NCI-H460 (cell line): ENCODE measurements around the gene CCL17. TPM values are rescaled to one million over a fixed set of nuclear protein-coding genes. Genes with fewer than 3 reads are reported as not detected.
"Not testable (repeated sequence)": the region's sequence is repeated elsewhere in the genome, so short reads cannot be mapped to it uniquely, and the experiment has no call there.

ENCODE experiments used
- DNase-seq: peaks from one replicate; pipeline ENCODE4 v3.0.0-alpha.2; 2016; ENCODE audit warnings: low read depth; ENCODE audit errors: extremely low read depth
- total RNA-seq: library from RNA; depleted of rRNA; stranded (reverse); fragments of >200 nt; shearing (Covaris generic); gene quantifications from 2 replicates; pipeline ENCODE4 v1.2.3, GENCODE V29; 2014

CCL17 gene
- total RNA-seq, 1 experiment from 2014 or later = not detected

DNA sequence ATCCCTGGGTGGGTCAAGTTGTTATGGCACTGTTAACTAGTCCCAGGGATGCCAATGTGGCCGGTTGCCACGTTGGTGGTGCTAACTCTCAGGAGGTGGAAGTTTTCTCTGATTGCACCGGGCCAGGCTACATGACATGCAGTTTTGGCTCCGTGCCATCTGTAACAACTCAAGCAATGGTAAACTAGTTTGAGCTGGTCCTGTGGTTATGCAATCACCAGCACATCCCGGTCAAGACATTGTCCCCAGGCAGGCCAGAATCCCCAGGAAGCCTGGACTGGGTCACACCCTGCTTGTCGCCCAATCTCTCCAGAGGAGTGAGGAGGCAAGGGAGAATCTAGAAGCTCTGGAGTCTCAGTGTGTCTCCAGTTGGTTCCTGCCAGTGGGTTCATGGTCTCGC is 10.1 kb upstream of the CCL17 start:
- no peak for DNase-seq

DNA sequence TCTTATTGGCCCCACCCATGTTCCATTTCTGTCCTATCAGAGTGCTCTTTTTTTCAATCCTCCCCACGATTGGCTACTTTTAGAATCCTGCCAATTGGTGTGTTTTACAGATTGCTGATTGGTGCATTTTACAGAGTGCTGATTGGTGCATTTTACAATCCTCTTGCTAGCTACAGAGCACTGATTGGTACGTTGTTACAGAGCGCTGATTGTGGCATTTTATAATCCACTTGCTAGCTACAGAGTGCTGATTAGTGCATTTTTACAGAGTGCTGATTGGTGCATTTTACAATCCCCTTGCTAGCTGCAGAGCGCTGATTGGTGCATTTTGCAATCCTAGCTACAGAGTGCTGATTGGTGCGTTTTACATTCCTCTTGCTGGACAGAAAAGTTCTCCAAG is 9.5 kb upstream of the CCL17 start:
- DNase-seq = no peak

DNA sequence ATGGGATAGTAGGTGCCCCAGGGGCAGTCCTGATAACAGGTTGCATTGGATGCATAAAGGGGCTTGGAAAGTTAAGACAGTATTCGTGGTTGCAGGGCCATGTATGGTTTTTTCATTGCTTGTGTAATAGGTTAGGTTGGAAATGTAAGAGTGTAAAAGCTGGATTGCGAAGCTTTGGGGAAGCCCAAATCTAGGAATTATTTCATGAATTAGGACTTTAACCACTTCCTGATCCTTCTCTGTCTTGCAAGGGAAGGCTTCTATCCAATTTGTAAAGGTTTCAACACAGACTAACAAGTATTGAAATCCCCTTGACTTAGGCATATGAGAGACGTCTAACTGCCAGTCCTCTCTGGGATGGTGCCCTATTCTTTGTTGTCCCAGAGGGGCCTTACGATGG is 7.8 kb upstream of the CCL17 start:
- no peak for DNase-seq

DNA sequence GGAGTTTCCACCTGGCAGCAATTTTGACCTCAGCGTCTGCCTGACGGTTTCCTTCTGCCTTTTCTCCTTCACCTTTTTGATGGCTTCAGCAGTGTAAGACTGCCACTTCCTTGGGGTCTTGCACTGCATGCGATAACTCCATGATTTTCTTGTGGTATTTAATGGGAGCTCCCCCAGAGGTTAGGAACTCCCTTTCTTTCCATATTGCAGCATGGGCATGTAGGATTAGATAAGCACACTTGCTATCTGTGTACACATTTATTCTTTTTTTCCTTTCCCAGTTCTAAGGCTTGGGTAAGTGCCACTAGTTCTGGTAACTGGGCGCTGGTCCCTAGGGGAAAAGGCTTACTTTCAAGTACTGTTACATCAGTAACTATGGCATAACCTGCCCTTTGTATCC is 7.1 kb upstream of the CCL17 start:
- not testable (repeated sequence) for DNase-seq

DNA sequence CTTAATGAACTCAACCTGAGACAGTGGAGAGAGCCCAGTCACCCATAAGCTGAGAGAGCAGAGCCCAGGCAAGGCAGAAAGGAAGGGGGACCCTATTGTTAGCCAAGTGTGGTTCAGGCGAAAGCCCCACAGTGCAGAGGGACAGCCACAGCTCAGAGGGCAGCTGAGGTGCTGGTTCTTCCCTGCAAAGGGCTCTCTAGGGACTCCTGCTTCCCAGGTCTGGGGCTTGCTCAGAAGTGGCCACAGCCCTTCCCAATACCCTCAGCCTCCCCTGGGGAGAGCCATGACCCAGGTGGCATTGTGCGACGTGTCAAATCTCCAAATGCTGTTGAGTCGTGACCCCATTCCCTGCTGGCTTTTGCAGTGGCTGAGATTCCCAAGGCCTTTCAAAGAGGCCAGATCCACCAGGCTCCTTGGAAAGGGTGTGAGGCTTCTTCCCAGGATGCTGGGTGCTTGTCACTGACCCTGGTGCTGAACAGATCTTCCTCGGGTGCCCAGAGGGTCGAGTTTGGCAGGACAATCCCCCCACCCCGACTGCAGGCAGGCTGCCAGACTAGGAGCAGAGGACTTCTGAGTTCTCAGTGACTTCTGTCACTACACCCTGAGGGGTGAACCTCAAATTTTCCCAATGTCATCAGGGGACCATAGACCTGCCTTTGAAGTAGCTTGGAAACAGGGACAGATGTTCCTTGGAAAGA is 2.5 kb upstream of the CCL17 start:
- no peak for DNase-seq

DNA sequence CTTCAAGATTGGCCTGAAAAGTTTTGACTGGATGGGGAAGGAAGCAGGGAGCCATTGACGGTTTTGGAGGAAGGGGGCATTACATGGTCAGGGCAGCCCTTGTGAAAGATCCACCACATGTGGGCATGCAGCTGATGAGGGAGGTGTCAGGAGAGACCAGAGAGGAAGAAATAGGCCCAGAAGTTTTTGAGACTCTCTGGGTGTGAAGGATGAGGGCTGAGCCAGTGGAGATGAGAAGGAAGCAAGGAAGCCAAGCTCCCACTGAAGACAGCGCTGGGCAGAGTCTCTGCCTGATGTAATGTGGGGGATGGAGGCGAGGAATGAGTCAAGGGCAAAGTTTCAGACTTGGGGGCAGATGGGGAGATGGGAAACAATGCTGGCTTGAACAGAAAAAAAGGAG is 530 bp downstream of the CCL17 start:
- no peak for DNase-seq

DNA sequence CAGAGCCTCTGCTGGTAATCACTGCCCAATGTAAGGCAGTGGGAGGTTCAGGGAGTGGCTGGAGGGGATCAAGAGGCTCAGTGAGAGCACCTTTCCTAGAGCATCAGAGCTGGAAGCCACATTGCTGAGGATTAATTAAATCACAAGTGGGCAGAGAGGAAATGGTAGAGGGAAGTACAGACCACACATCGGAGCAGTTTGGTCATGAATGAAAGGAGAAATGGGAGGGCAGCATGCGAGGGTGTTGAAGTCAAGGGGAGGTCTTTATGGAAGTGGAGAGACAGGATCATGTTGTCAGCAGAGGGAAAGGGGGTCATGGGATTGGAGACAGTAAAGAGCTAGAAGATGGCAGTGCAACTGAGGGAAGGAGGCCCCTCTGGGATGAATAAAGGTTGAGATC is 2.3 kb downstream of the CCL17 start:
- DNase-seq = no peak

DNA sequence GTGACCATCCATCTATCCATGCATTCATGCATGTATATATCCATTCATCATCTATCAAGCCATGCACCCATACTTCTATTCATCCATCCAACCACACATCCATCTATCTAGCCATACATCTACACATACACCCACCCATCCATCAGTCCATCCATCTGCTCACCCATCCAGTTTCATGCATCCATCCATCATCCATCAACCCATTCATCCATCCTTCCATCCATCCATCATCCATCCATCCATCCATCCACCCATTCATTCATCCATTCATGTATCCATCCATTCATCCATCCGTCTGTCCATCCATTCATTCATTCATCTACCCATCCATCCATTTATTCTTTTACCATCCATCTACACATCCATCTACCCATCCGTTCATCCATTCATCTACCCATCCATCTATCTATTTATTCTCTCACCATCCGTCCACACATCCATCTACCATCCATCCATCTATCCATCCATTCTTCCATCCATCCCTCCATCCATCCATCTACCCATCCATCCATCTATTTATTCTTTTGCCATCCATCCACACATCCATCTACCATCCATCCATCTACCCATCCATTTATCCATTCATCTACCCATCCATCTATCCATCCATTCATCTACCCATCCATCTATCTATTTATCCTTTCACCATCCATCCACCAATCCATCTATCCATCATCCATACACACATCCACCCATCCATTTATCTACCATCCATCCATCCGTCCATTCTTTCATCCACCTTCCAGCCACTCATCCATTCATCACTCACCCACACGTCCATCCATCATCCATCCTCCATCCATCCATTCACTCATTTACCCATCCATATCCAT is 3.2 kb downstream of the CCL17 start:
- no peak for DNase-seq

DNA sequence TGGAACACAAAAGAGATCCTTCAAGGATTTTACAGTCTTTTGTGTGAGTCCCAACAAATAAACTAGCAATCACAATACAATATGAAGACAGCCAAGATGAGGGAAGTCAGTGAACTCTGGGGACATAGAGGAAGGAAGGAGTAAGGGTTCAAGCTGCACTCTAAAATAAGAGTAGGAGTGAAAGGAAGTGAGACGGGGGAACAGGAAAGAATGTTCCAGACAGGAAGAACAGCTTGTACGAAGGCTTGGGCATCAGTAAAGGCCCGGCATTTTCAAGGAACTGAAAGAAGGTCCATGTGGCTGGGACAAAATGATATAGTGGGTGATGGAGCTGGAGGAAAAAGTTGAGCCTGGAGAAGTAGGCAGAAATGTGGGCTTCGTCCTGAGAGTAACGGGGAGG is 4.5 kb downstream of the CCL17 start:
- no peak for DNase-seq

DNA sequence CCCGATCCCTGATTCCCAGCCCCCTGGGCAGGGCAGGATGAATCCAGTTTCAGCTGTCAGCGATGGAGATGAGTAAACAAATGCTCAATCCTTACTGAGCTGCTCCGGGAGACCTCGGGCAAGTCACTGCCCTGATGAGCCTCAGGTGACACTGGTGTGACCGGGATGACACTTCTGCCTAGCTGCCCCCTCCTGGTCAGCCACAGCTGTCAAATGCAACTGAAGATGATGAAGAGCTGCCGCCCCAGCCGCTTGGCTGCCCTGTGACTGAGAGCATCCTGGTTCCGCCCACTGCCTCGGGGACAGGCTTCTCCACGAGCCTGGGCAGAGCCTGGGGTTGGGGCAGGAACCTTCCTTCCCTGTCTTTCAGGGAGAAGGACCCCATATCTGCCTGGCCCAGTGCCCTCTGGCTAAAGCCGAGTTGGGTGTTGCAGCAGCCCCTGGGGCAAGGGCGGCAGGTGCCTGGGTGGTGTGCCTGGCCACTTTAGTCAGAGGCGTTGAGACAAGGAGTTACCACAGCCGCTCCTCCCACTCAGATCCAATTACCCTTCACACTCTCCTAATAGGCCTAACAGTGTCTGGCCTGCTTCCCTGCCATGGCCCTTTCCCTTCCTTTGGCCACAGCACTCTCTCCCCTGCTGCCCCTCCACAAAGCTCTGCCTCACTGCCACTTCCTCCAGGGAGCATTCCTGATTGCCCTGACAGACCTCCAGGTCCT is 5.5 kb downstream of the CCL17 start:
- no peak for DNase-seq

DNA sequence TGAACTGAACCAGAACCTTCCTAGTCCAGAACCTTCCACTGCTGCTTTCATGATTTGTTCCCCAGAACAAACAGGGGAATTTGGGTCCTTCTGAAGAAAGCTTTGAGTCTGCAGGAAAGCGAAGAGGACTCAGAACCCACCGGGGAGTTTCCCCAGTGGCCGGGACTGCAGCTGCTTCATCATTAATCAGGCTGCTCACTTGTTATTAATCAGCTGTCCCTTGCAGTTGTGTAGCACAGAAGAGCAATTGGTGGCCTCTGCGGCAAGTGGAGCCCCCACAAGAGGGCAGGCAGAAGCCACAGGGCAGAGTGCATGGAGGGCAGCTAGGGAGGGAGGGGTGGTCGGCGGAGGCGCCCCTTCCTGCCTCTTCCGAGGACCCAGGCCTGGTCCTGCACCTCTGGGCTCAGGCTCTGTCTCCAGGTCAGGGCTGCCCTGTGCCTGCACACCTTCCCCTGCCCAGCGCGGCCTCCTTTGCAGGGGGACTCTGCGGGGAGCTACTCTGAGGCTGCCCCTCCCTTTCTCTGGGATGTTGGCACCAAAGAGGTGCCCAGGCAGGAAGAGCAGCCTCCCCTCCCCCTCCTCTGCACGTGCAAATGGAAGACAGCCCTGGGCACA is 6.9 kb downstream of the CCL17 start:
- no peak for DNase-seq

DNA sequence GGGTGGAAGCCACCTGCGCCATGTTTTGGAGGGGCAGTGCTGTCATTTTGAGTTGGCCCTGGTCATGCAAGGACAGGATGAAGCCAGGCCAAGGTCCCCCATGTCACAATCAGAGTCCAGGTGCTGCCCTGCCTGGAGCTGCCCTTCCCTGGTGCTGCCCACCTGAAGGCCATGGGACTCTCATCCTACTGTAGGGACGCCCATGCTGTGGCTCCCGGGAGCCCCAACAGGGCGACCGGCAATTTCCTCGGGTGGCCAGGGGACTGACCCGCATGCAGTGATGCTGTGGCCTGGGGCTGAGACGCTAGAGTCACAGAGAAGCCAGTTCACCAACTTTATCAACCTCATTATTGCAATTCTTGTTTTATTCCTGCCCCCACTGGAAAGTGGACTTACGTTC is 8.0 kb downstream of the CCL17 start:
- no peak for DNase-seq

DNA sequence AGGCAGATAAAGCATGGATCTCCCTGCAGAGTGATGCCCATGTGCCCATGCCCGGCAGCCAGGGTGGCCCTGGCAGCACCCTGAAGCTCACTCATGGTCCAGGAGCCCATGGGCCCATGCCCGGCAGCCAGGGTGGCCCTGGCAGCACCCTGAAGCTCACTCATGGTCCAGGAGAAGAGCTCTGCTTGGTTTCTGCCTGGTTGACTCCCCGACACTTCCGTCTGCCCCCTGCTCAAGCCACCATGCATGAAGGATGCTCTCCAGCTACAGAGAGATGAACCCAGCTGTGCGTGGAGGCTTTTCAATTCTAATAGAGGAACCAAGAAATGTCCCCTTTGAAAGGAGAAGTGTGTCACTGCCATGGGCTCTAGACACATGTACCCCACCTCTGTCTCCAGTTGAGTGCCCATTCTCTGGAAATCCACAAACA is 8.7 kb downstream of the CCL17 start:
- DNase-seq = no peak

DNA sequence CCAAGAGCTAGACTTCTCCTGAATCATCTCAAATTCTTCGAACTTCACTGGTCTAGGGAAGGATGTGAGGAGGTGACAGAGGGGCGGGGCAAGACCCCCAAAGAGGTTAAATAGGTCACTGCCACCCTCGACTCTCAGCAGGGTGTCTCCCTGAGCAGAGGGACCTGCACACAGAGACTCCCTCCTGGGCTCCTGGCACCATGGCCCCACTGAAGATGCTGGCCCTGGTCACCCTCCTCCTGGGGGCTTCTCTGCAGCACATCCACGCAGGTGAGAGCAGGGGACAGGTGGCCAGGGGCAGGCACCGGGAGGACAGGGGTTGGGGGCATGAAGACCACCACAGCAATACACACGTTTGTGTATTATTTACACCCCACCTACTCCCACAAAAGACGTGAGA is 9.2 kb downstream of the CCL17 start:
- DNase-seq = no peak

DNA sequence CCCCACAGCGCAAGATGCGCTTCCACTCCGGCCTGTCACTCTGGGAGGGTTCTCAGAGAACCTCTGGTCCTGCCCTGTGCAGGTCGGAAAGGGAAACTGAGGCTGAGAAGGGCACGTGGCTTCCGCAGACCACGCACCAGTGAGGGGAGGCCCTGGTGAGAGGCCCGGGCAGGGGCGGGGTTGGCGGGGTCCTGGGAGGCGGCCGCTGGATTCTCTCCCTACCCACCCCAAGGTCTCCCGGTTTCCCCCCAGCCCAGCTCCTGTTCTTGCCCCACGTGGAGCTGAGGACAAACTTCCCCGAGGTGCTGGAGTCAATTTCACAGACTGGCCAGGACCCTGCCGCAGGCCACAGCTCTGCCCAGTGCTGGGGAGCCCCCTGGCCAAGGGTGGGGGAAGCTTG is 11.5 kb downstream of the CCL17 start:
- no peak for DNase-seq

DNA sequence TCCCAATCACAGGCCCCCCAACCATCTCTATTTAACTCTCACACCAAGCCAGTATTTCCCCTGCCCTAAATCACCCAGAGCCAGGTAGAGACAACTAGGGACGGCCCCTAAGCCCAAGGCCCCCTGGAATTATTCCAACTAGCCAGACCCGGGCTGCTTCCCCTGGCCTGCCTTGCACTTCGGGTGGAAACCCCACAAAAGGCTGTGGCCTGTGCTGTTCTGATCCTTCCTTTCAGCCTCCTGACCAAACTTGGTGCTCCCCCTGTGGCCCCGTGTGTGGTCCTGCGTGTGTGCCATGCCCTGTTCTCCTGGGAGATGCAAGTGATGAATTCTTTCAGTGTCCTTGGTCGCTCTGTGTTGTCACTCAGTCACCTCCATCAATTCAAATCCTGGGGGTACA is 14.9 kb downstream of the CCL17 start:
- no peak for DNase-seq

DNA sequence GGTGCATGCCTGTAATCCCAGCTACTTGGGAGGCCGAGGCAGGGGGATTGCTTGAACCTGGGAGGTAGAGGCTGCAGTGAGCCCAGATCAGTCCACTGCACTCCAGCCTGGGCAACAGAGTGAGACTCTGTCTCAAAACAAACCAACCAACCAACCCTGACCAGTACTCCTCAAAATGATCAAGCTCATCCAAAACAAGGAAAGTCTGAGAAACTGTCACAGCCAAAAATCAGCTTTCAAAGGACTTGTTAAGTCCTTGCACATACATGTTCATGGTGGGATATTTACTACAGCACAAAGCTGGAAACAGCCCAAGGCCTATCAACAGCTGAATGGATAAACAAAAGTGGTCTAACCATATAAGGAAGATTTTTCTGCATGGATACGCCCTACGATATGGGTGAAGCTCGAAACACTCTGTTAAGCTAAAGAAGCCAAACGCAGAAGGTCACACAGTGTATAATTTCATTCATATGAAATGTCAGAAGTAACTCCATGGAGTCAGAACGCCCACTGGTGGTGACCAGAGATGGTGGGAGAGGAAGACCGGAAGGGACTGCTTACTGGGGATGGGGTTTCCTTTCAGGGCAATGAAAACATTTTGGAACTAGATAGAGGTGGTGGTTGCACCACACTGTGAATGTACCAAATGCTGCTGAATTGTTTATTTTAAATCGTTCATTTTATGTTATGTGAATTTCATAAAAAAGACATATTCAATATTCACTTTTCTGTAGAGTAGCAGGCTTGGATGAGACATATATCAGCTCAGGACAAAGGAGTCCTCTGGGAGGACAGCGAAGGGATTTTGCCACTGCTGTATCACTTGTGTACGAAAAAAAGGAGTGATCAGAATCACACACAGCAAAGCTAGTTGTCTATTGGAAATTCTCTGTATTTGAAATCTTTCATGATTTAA is 17.7 kb downstream of the CCL17 start:
- DNase-seq = peak; percentile 72

DNA sequence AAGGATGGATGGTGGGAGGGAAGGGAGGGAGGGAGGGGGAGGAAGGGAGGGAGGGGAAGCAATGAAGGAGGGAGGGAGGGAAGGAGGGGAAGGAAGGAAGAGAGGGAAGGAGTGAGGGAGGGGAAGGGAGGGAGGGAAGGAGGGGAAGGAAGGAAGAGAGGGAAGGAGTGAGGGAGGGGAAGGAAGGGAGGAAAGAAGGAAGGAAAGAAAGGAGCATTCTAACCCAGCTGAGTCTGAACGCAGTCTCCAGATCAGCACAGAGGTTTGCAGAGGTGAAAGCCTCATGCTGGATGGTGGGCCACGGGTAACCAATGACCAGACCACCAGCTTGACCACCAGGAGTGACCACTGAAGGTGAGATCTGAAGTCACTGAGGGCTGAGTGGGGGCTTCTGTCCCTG is 18.6 kb downstream of the CCL17 start:
- no peak for DNase-seq

DNA sequence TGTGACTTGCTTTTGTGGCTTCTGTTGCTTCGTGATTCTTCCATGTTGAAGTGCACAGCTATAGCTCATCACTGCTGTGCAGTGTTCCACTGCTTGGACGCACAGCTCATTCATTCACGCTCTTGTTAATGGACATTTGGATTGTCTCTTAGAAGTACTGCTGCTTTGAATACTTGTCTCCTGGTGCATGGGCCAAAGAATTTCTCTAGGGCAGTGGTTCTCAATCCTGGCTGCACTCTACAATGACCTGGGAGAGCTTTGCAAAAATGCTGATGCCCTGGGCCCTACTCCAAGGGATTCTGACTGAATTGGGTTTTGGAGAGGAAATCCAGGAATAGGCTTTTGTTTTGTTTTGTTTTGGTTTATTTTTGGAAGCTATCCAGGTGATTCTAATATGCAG is 20.0 kb downstream of the CCL17 start:
- DNase-seq = no peak

DNA sequence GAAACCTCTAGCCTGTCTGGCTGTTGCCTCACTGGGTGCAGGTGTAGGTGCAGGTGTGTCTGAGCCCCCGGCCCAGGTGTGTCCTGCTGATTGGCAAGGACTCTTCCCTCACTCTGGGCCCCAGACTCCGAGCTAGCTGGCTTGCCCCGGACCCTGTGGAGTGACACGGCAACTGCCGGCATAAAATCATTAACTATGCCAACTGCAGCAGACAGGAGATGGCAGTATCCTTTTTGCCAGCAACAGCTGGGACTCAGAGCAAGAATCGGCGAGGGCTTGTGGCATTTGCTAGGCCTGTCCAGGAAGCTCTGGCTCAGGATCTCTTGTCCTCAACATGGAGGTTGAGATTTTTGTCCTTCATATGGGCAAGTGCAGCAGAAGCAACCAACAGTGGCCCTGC is 21.8 kb downstream of the CCL17 start:
- no peak for DNase-seq
